ENCODE data around the gene INSC.

- TF ChIP-seq ZNF615 (CRISPR knock-in tag; IDR thresholded peaks at IDR 0.05; ENCODE audit: borderline replicate concordance): no peak
- no peak for TF ChIP-seq NFE2L2 (IDR thresholded peaks at IDR 0.05; ENCODE audit: low read length)
Measured at GRCh38 chr11:15178214-15178613, 63.5 kb downstream of the INSC start.

All from HepG2 (cell line).